Measurements from ENCODE around the gene HOMER2. TPM values are rescaled to one million over a fixed set of nuclear protein-coding genes. Genes with fewer than 3 reads are reported as not detected.

Gene HOMER2
- total RNA-seq, 1 donor from 2014 or later: 18.7 TPM

DNA sequence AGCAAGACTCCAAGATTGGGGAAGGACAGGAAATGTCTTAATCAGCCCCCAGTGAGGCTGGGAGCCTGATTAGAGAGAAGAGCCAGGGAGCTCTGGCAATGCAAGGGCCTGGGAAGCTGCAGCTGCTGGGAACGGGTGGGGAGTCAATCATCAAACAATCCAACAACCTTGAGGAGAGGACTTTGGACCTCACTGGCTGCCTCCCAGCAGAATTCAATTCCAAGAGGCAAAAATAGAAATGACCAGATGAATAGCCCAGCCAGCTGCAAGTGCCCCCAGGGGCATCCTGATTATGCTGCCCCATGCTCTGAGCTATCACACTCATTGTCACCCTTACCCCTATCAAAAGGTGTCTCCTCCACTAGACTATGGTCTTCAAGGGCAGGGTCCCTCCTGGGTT lies 6.1 kb upstream of the HOMER2 start:
- no peaks in the 10 kb centered on the region for H3K4me1 Mint-ChIP-seq

DNA sequence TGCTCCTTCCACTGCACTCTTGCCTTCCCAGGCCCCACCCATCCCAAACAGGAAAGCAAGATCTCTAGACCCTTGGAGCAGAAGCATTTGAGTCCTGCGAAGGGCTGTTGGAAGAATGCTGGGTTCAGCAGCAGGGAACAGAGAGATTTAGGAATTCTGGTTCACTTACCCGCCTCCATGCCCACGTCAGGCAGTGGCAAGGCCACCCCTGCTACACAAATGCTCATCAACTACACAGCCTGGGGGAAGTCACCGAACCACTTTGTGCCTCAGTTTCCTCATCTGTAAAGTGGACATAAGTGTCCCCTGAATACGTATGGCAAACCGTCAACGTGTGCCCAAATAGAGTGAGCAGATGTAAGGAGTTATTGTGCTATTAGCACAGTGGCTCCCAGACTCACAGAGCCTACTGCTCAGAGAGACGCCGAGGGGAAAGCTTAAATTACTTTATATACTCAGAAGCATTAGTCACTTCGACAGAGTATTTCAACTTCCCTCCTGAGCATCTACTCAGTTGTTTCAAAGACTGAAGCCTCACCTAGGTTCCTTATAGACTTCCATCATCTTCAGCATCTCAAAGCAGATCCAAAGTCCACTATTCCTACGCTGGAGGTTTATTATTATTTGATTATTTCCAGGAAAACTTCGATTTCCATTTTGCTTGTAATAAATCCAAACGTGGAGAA lies 905 bp downstream of the HOMER2 start:
- no peak for DNase-seq (ENCODE audit: low read depth, low spot score)
- peaks cover 5% of the 10 kb centered on the region for H3K4me1 Mint-ChIP-seq
- H3K27me3 Mint-ChIP-seq (ENCODE audit: low read depth): peaks cover 4% of the 10 kb centered on the region
- no peak overlapping the region for H3K27ac Mint-ChIP-seq (ENCODE audit: unreplicated experiment)
- TF ChIP-seq, protein P1, sequence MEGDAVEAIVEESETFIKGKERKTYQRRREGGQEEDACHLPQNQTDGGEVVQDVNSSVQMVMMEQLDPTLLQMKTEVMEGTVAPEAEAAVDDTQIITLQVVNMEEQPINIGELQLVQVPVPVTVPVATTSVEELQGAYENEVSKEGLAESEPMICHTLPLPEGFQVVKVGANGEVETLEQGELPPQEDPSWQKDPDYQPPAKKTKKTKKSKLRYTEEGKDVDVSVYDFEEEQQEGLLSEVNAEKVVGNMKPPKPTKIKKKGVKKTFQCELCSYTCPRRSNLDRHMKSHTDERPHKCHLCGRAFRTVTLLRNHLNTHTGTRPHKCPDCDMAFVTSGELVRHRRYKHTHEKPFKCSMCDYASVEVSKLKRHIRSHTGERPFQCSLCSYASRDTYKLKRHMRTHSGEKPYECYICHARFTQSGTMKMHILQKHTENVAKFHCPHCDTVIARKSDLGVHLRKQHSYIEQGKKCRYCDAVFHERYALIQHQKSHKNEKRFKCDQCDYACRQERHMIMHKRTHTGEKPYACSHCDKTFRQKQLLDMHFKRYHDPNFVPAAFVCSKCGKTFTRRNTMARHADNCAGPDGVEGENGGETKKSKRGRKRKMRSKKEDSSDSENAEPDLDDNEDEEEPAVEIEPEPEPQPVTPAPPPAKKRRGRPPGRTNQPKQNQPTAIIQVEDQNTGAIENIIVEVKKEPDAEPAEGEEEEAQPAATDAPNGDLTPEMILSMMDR (conservative IDR thresholded peaks at IDR 0.05): no peak
- H3K4me3 Mint-ChIP-seq: no peak overlapping the region
- H3K9me3 Mint-ChIP-seq: no peaks in the 10 kb centered on the region
- H3K36me3 Mint-ChIP-seq (ENCODE audit: low read depth): no peaks in the 10 kb centered on the region

More for the DNA sequence above, 6.1 kb upstream of the HOMER2 start:
- DNase-seq (ENCODE audit: low read depth, low spot score): no peak
- no peak overlapping the region for H3K4me3 Mint-ChIP-seq
- TF ChIP-seq, protein P1 (conservative IDR thresholded peaks at IDR 0.05): no peak
- peaks cover 3% of the 10 kb centered on the region for H3K36me3 Mint-ChIP-seq (ENCODE audit: low read depth)
- no peak overlapping the region for H3K27ac Mint-ChIP-seq (ENCODE audit: unreplicated experiment)
- H3K9me3 Mint-ChIP-seq: no peaks in the 10 kb centered on the region
- no peaks in the 10 kb centered on the region for H3K27me3 Mint-ChIP-seq (ENCODE audit: low read depth)

DNA sequence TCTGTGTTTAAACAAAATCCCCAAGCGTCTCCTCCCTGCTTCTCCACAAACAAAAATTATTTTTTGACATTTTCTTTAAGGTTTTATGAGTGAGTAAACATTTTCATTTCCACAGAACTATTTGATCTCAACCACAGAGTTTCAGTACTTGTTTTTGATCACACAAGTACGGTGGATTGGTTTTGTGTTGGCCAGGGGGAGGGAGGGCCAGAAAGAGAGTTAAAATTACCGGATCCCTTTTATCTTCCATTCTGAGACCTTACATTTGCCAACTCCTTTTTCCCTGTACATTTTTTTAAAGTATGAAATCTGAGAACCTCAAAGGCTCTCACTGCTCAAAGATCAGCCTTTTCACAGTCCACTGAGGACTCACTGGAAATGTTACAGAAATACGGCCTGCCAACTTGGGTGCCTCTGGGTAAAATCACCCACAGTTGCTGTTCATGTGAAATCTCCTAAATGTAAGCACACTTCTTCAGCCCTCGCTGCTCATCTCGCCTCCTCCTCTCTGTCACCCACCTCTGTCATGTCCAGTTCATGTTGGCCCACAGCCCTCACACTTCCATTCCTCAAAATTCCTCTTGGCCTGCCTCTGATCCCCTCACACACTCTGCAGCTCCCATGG lies 1.7 kb downstream of the HOMER2 start:
- TF ChIP-seq, protein P1 (conservative IDR thresholded peaks at IDR 0.05): no peak
- no peak for DNase-seq (ENCODE audit: low read depth, low spot score)
- H3K27me3 Mint-ChIP-seq (ENCODE audit: low read depth): peaks cover 4% of the 10 kb centered on the region

DNA sequence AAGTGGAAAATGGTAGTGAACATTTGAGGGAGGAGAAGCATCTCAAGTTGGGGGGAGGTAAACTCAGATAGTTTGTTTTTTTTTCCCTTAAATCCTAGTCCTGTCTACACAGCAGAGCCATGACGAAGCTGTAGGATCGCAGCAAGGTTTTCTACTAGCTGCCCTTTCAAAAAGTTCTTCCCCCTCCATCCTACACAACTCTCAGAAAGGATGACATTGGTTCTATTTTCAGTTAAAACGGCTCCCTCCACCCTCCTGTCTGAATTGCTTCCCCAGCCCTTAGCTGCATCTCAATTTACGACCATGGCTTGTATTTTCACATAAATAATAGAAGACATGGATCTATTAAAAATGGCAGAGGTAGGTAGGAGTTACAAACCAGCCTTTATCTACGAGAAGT lies 2.2 kb downstream of the HOMER2 start:
- Mint-ChIP-seq H3K36me3 (ENCODE audit: low read depth) (no peaks in the 10 kb centered on the region), H3K4me3 (no peak overlapping the region), H3K4me1 (peaks cover 5% of the 10 kb centered on the region), H3K9me3 (no peaks in the 10 kb centered on the region), H3K27ac (ENCODE audit: unreplicated experiment) (no peak overlapping the region), H3K27me3 (ENCODE audit: low read depth) (peaks cover 4% of the 10 kb centered on the region)
- TF ChIP-seq, protein P1 (conservative IDR thresholded peaks at IDR 0.05): no peak
- DNase-seq (ENCODE audit: low read depth, low spot score): no peak

More for the DNA sequence above, 1.7 kb downstream of the HOMER2 start:
- no peaks in the 10 kb centered on the region for H3K9me3 Mint-ChIP-seq
- no peak overlapping the region for H3K27ac Mint-ChIP-seq (ENCODE audit: unreplicated experiment)
- H3K36me3 Mint-ChIP-seq (ENCODE audit: low read depth): no peaks in the 10 kb centered on the region
- H3K4me3 Mint-ChIP-seq: no peak overlapping the region
- peaks cover 5% of the 10 kb centered on the region for H3K4me1 Mint-ChIP-seq

DNA sequence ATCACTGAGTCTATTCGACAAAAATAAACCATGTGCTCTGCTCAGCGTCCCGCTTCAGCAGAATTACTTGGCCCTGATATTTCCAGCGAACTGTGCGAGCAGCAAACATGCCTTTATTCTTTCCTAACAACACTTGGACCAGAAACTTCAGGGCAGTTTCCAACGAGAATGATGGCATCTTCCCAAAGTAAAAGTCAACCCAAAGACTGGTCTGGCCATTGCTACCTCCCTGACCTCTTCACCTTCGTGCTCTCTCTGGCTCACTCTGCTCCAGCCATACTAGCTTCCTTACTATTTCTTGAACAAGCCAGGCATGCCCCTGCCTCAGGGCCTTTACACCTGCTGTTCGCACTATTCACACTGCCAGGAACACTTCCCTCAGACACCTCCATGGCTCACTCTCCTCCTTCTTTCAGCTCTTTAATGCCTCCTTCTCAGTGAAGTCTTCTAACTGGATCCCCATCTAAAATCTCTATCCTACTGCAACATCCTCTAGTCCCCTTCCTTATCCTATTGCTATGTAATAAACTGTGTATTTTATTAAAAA lies 6.3 kb downstream of the HOMER2 start:
- no peaks in the 10 kb centered on the region for H3K36me3 Mint-ChIP-seq (ENCODE audit: low read depth)
- no peaks in the 10 kb centered on the region for H3K4me1 Mint-ChIP-seq
- no peaks in the 10 kb centered on the region for H3K27me3 Mint-ChIP-seq (ENCODE audit: low read depth)
- TF ChIP-seq, protein P1 (conservative IDR thresholded peaks at IDR 0.05): no peak
- H3K27ac Mint-ChIP-seq (ENCODE audit: unreplicated experiment): no peak overlapping the region
- no peak for DNase-seq (ENCODE audit: low read depth, low spot score)
- no peak overlapping the region for H3K4me3 Mint-ChIP-seq
- no peaks in the 10 kb centered on the region for H3K9me3 Mint-ChIP-seq
